Measurements from ENCODE around the gene PLXNB2.

Gene PLXNB2

DNA sequence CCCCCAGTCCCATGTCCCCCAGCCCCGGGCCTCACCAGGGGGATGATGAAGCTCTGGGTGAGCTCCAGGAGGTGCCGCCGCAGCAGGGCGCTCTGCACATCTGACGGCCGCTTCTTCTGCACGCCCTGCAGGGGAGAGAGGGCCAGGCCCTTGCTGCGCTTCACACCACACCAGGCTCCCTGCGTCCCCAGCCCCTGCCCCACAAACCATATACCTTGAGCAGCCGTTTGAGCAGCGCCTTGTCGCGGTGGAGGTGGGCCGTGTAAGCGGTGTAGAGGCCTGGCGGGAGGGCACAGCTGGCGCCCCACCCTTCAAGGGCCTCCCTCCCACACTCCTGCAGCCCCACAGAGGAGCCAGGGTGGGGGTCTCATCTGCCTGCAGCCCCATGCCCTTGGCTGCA, 6.2 kb upstream of the PLXNB2 start:
- H3K27ac ChIP-seq (ENCODE audit: low read depth, low read length) = peak overlapping the region; percentile 89
- H3K9me2 ChIP-seq (replicated peaks; ENCODE audit: control insufficient read depth, low read length) = no peaks in the 10 kb centered on the region
- no peaks in the 10 kb centered on the region for H3K27me3 ChIP-seq (ENCODE audit: control insufficient read depth, low read length)
- peaks cover 22% of the 10 kb centered on the region for H3F3A ChIP-seq (ENCODE audit: control insufficient read depth, insufficient read depth)
- TF ChIP-seq, protein P1, sequence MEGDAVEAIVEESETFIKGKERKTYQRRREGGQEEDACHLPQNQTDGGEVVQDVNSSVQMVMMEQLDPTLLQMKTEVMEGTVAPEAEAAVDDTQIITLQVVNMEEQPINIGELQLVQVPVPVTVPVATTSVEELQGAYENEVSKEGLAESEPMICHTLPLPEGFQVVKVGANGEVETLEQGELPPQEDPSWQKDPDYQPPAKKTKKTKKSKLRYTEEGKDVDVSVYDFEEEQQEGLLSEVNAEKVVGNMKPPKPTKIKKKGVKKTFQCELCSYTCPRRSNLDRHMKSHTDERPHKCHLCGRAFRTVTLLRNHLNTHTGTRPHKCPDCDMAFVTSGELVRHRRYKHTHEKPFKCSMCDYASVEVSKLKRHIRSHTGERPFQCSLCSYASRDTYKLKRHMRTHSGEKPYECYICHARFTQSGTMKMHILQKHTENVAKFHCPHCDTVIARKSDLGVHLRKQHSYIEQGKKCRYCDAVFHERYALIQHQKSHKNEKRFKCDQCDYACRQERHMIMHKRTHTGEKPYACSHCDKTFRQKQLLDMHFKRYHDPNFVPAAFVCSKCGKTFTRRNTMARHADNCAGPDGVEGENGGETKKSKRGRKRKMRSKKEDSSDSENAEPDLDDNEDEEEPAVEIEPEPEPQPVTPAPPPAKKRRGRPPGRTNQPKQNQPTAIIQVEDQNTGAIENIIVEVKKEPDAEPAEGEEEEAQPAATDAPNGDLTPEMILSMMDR (IDR thresholded peaks at IDR 0.05; ENCODE audit: low read depth, low read length, poor library complexity, severe bottlenecking) = no peak
- no peak for TF ChIP-seq EZH2phosphoT487 (IDR thresholded peaks at IDR 0.05; ENCODE audit: borderline replicate concordance, low read length)
- H3K79me2 ChIP-seq (ENCODE audit: control insufficient read depth, low read length) = peaks cover 10% of the 10 kb centered on the region
- peak overlapping the region; percentile 97 for H3K4me2 ChIP-seq (ENCODE audit: low read length)
- no peaks in the 10 kb centered on the region for H3K36me3 ChIP-seq (ENCODE audit: control insufficient read depth, low read length)
- no peaks in the 10 kb centered on the region for H3K9me3 ChIP-seq (ENCODE audit: control insufficient read depth, insufficient read depth, low read length)
- H3K4me3 ChIP-seq (ENCODE audit: low read length) = peak overlapping the region; percentile 92
- H4K20me1 ChIP-seq (ENCODE audit: control insufficient read depth, insufficient read depth, low read depth, low read length) = no peaks in the 10 kb centered on the region
- peaks cover 85% of the 10 kb centered on the region for H3K4me1 ChIP-seq (ENCODE audit: control insufficient read depth, low read length)

DNA sequence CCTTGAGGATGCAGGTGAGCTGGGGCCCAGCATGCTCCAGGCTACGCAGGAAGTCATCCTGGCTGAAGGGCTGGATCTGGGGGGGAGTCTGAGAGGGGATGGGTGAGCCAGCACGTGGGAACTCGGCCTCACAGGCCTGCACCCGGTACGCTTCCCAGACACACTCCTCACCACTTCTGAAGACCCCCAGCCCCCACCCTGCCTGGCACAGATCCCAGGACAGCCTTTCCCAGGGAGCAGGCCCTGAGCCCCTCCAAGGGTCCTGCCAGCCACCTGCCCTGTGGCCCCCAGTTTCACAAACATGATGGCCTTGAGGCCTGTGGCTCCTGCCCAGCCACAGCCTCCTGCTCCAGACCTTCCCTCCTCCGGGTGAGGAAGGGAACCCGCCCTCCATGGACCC, 5.6 kb upstream of the PLXNB2 start:
- Histone ChIP-seq H3K27me3 (ENCODE audit: control insufficient read depth, low read length) (no peaks in the 10 kb centered on the region), H3K79me2 (ENCODE audit: control insufficient read depth, low read length) (peaks cover 10% of the 10 kb centered on the region), H3K4me2 (ENCODE audit: low read length) (peak overlapping the region; percentile 42), H3K9me3 (ENCODE audit: control insufficient read depth, insufficient read depth, low read length) (no peaks in the 10 kb centered on the region), H4K20me1 (ENCODE audit: control insufficient read depth, insufficient read depth, low read depth, low read length) (no peaks in the 10 kb centered on the region), H3F3A (ENCODE audit: control insufficient read depth, insufficient read depth) (peaks cover 24% of the 10 kb centered on the region), H3K4me3 (ENCODE audit: low read length) (no peak overlapping the region), H3K9me2 (replicated peaks; ENCODE audit: control insufficient read depth, low read length) (no peaks in the 10 kb centered on the region), H3K4me1 (ENCODE audit: control insufficient read depth, low read length) (peaks cover 85% of the 10 kb centered on the region), H3K27ac (ENCODE audit: low read depth, low read length) (no peak overlapping the region), H3K36me3 (ENCODE audit: control insufficient read depth, low read length) (no peaks in the 10 kb centered on the region)
- TF ChIP-seq EZH2phosphoT487 (IDR thresholded peaks at IDR 0.05; ENCODE audit: borderline replicate concordance, low read length) = no peak
- TF ChIP-seq, protein P1 (IDR thresholded peaks at IDR 0.05; ENCODE audit: low read depth, low read length, poor library complexity, severe bottlenecking) = no peak

DNA sequence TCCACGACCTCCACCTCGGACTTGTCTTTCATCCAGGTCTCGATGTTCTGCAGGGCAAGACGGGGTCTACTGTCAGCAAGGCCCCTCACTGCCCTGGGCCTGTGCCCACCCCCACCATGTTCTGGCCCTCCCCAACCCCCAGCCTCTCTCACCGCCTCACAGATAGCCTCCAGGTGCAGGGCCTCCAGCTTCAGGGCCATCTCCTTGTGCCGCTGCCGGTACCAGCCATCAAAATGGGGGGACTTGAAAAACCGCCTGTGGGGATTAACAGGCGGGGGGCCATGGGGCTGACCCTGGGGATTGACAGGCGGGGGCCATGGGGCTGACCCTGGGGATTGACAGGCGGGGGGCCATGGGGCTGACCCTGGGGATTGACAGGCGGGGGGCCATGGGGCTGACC, 4.9 kb upstream of the PLXNB2 start:
- Histone ChIP-seq H3K36me3 (ENCODE audit: control insufficient read depth, low read length) (no peaks in the 10 kb centered on the region), H3K4me3 (ENCODE audit: low read length) (no peak overlapping the region), H3K4me1 (ENCODE audit: control insufficient read depth, low read length) (peaks cover 82% of the 10 kb centered on the region), H3K9me3 (ENCODE audit: control insufficient read depth, insufficient read depth, low read length) (no peaks in the 10 kb centered on the region), H3K27me3 (ENCODE audit: control insufficient read depth, low read length) (no peaks in the 10 kb centered on the region), H3K4me2 (ENCODE audit: low read length) (no peak overlapping the region), H4K20me1 (ENCODE audit: control insufficient read depth, insufficient read depth, low read depth, low read length) (no peaks in the 10 kb centered on the region), H3K79me2 (ENCODE audit: control insufficient read depth, low read length) (peaks cover 10% of the 10 kb centered on the region), H3K27ac (ENCODE audit: low read depth, low read length) (no peak overlapping the region), H3K9me2 (replicated peaks; ENCODE audit: control insufficient read depth, low read length) (no peaks in the 10 kb centered on the region), H3F3A (ENCODE audit: control insufficient read depth, insufficient read depth) (peaks cover 26% of the 10 kb centered on the region)
- TF ChIP-seq EZH2phosphoT487 (IDR thresholded peaks at IDR 0.05; ENCODE audit: borderline replicate concordance, low read length) = no peak
- TF ChIP-seq, protein P1 (IDR thresholded peaks at IDR 0.05; ENCODE audit: low read depth, low read length, poor library complexity, severe bottlenecking) = no peak
